HUES6 (cell line): ENCODE data around the gene TLCD5.

ENCODE experiments used
- H3K27ac ChIP-seq: 2 replicates; pipeline ENCODE4 v1.7.0; 2013; ENCODE audit warnings: low read depth, mild to moderate bottlenecking, low read length, inconsistent platforms
- H3K27me3 ChIP-seq: 2 replicates; pipeline ENCODE4 v1.6.1; 2013; ENCODE audit warnings: low read length; ENCODE audit not compliant: control insufficient read depth, insufficient read depth
- H3K36me3 ChIP-seq: 2 replicates; pipeline ENCODE4 v1.6.1; 2013; ENCODE audit warnings: low read length; ENCODE audit not compliant: control insufficient read depth, insufficient read depth
- H3K4me1 ChIP-seq: 2 replicates; pipeline ENCODE4 v1.6.1; 2013; ENCODE audit warnings: low read length; ENCODE audit not compliant: control insufficient read depth, insufficient read depth
- H3K4me3 ChIP-seq: 2 replicates; pipeline ENCODE4 v1.5.1; 2013; ENCODE audit warnings: low read depth, low read length
- H3K9ac ChIP-seq: one replicate; pipeline ENCODE4 v1.6.1; 2013; ENCODE audit warnings: mild to moderate bottlenecking, low read length
- H3K9me3 ChIP-seq: 2 replicates; pipeline ENCODE4 v1.6.1; 2013; ENCODE audit warnings: low read depth, low read length; ENCODE audit not compliant: control insufficient read depth, insufficient read depth

Gene TLCD5

DNA sequence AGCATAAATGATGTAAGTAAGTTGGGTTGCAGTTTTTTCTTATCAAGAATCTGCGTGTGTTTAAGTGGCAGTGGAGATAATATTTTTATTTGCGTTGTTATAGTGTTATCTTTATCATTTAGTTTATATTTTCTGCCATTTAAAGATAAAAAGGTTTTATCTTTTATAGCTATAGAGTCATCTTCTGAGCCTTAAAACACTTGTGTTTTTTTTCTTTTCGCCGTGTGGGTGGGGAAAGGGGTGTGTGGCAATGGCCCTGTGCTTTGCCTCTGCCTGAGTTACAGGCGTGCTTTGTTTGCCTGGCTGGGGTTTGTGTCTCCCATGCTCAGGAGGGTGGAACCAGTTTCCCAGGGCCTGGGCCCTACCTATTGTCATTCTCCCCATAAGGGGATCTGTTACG, 27.3 kb downstream of the TLCD5 start:
- no peak overlapping the region for H3K4me3 ChIP-seq
- H3K27me3 ChIP-seq = no peaks in the 10 kb centered on the region
- H3K36me3 ChIP-seq = no peaks in the 10 kb centered on the region
- no peaks in the 10 kb centered on the region for H3K9me3 ChIP-seq
- peaks cover 11% of the 10 kb centered on the region; the same call in 1 of the 2 replicates for H3K4me1 ChIP-seq
- H3K9ac ChIP-seq = no peak overlapping the region
- H3K27ac ChIP-seq = no peak overlapping the region

GRCh38 chr11:120354068-120354467, 29.0 kb downstream of the TLCD5 start:
- no peak overlapping the region for H3K27ac ChIP-seq
- H3K4me3 ChIP-seq = no peak overlapping the region
- no peaks in the 10 kb centered on the region for H3K36me3 ChIP-seq
- no peaks in the 10 kb centered on the region for H3K27me3 ChIP-seq
- no peaks in the 10 kb centered on the region for H3K9me3 ChIP-seq
- H3K9ac ChIP-seq = no peak overlapping the region
- peaks cover 11% of the 10 kb centered on the region; the same call in 1 of the 2 replicates for H3K4me1 ChIP-seq

- no peak overlapping the region for H3K9ac ChIP-seq
- no peak overlapping the region for H3K27ac ChIP-seq
- no peak overlapping the region for H3K4me3 ChIP-seq
- H3K9me3 ChIP-seq = no peaks in the 10 kb centered on the region
- H3K27me3 ChIP-seq = no peaks in the 10 kb centered on the region
- no peaks in the 10 kb centered on the region for H3K36me3 ChIP-seq
- H3K4me1 ChIP-seq = peaks cover 11% of the 10 kb centered on the region; the same call in 1 of the 2 replicates
Measured at GRCh38 chr11:120354779-120355178, 29.7 kb downstream of the TLCD5 start.

- no peaks in the 10 kb centered on the region for H3K36me3 ChIP-seq
- H3K4me3 ChIP-seq = no peak overlapping the region
- H3K4me1 ChIP-seq = peaks cover 10% of the 10 kb centered on the region; the same call in 1 of the 2 replicates
- no peak overlapping the region for H3K9ac ChIP-seq
- H3K27me3 ChIP-seq = no peaks in the 10 kb centered on the region
- 0 out of 2 replicates have a peak, but pooled peaks cover 4% of the 10 kb centered on the region for H3K9me3 ChIP-seq
- no peak overlapping the region for H3K27ac ChIP-seq
Measured at GRCh38 chr11:120357620-120358019, 32.5 kb downstream of the TLCD5 start.

DNA sequence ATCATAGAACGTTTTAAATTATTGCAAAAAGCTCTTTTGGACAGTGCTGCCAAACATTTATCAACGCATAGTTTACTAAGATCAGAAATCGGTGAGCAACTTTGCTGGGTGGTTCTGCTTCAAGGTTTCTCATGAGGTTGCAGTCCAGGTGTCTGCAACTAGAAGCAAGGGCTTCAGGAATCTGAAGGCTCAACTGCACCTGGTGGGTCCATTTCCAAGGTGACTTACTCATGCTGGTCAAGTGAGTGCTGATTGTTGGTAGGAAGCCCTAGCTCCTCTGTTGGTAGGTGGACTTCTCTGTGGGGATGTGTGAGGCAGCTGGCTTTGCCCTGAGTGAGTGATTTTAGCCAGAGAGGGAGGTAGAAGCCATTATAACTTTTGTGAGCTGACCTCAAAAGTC, 33.6 kb downstream of the TLCD5 start:
- H3K27ac ChIP-seq = no peak overlapping the region
- H3K27me3 ChIP-seq = no peaks in the 10 kb centered on the region
- H3K4me3 ChIP-seq = no peak overlapping the region
- H3K9me3 ChIP-seq = 0 out of 2 replicates have a peak, but pooled peaks cover 4% of the 10 kb centered on the region
- H3K36me3 ChIP-seq = no peaks in the 10 kb centered on the region
- H3K4me1 ChIP-seq = peaks cover 7% of the 10 kb centered on the region; the same call in 1 of the 2 replicates
- no peak overlapping the region for H3K9ac ChIP-seq

DNA sequence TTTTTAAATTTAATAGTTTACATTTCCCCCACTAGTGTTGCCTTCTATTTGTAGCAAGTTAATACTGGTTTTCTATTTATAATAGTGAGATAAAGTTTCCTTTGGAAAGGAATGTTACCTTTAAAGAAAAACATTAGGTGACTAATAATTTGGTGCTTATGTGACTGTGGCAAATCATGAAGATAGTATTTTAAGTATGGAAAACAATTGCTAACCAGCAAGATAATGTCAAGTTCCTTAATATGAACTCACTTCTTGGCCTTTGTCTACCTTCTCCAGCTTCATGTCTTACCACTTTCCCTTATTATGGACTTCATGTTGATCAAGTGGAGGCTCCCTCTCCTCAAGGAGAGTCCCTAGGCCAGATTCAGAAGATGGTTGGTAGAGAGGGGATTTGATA, 38.3 kb downstream of the TLCD5 start:
- Histone ChIP-seq H3K4me3 (no peak overlapping the region), H3K27ac (no peak overlapping the region), H3K9me3 (0 out of 2 replicates have a peak, but pooled peaks cover 4% of the 10 kb centered on the region)

DNA sequence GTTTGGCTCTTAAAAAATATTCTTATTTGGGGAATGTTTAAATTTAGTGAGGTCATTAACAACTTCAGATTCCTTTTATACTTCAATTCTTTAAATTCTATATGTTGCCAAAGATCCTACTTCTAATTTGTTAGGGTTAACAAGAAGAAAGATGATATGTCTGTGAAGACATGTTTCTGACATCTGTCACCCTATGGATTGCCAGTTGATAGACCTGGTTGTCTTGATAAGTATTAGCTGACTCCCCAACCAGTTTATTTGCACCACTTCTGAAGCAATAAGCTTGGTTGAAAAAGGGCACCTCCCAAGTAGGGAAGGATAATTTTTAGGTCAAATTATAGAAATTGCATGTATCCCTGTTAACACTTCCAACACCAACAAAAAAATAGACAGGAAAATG, 40.4 kb downstream of the TLCD5 start:
- H3K27ac ChIP-seq = no peak overlapping the region
- H3K4me3 ChIP-seq = no peak overlapping the region
- H3K9me3 ChIP-seq = 0 out of 2 replicates have a peak, but pooled peaks cover 2% of the 10 kb centered on the region
- no peak overlapping the region for H3K9ac ChIP-seq
- no peaks in the 10 kb centered on the region for H3K27me3 ChIP-seq
- H3K4me1 ChIP-seq = peaks cover 4% of the 10 kb centered on the region; the same call in 1 of the 2 replicates
- H3K36me3 ChIP-seq = no peaks in the 10 kb centered on the region

More for the DNA sequence above, 38.3 kb downstream of the TLCD5 start:
- no peaks in the 10 kb centered on the region for H3K36me3 ChIP-seq
- no peaks in the 10 kb centered on the region for H3K27me3 ChIP-seq
- no peak overlapping the region for H3K9ac ChIP-seq
- H3K4me1 ChIP-seq = no peaks in the 10 kb centered on the region

- Histone ChIP-seq H3K4me1 (peaks cover 11% of the 10 kb centered on the region; the same call in 1 of the 2 replicates), H3K27me3 (no peaks in the 10 kb centered on the region)
Measured at GRCh38 chr11:120372296-120372695, 47.2 kb downstream of the TLCD5 start.

DNA sequence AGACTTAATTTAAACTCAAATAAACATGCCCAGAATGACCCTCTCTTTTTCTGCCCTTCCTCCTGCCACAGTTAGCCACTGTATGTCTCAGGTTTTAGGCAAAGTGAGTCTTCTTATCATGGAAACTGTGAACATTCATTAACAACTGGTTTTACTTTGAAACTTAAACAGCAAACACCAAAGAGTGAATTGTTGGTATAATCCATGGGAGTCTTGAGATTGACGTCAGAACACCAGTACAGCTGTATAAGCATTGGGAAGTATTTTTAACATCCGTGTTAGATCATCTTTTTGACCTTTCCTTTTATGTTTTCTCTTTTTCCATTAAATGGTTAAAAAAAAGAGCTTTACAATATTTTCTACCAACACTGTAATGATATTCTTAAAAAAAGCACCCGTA, 50.0 kb downstream of the TLCD5 start:
- Histone ChIP-seq H3K4me1 (peaks cover 11% of the 10 kb centered on the region; the same call in 1 of the 2 replicates), H3K36me3 (no peaks in the 10 kb centered on the region), H3K9me3 (peaks cover 19% of the 10 kb centered on the region), H3K27me3 (no peaks in the 10 kb centered on the region), H3K4me3 (no peak overlapping the region), H3K9ac (no peak overlapping the region), H3K27ac (no peak overlapping the region)

More at GRCh38 chr11:120372296-120372695, 47.2 kb downstream of the TLCD5 start:
- no peaks in the 10 kb centered on the region for H3K36me3 ChIP-seq
- H3K4me3 ChIP-seq = no peak overlapping the region
- no peak overlapping the region for H3K9ac ChIP-seq
- no peak overlapping the region for H3K27ac ChIP-seq
- peaks cover 4% of the 10 kb centered on the region; the same call in 1 of the 2 replicates for H3K9me3 ChIP-seq

DNA sequence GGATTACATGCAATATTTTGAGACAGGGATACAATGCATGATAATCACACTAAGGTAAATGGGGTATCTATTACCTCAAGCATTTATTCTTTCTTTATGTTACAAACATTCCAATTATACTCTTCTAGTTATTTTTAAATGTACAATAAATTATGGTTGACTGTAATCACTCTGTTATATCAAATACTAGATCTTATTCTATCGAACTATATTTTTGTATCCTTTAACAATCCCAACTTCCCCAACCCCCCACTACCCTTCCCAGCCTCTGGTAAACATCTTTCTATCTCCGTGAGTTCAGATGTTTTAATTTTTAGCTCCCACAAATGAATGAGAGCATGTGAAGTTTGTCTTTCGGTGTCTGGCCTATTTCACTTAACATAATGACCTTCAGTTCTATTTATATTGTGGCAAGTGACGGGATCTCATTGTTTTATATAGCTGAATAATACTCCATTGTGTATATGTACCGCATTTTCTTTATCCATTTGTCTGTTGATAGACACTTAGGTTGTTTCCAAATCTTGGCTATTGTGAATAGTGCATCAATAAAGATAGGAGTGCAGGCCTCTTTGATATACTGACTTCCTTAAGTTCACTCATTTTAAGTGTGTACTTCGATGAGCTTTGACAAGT, 51.6 kb downstream of the TLCD5 start:
- H3K36me3 ChIP-seq = no peaks in the 10 kb centered on the region
- H3K4me1 ChIP-seq = peaks cover 5% of the 10 kb centered on the region; the same call in 1 of the 2 replicates
- no peak overlapping the region for H3K4me3 ChIP-seq
- no peak overlapping the region for H3K9ac ChIP-seq
- H3K9me3 ChIP-seq = peaks cover 30% of the 10 kb centered on the region
- no peak overlapping the region for H3K27ac ChIP-seq
- H3K27me3 ChIP-seq = no peaks in the 10 kb centered on the region

DNA sequence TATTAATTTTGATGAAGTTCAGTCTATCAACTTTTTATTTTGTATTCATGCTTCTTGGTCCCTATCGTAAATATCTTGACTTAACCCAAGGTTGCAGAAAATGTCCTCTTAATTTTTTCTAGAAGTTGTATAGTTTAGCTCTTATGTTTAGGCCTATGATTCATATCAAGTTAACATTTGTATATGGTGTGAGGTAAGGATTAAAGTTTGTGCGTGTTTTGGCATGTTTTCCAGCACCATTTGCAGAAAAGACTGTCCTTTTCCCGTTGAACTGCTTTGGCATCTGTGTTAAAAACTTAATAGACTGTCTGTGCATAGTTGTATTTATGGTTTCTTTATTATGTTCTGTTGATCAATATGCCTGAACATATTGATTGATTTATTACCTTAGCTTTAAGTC, 53.4 kb downstream of the TLCD5 start:
- Histone ChIP-seq H3K9me3 (peaks cover 43% of the 10 kb centered on the region), H3K9ac (no peak overlapping the region), H3K36me3 (no peaks in the 10 kb centered on the region), H3K27ac (no peak overlapping the region), H3K27me3 (no peaks in the 10 kb centered on the region), H3K4me3 (no peak overlapping the region), H3K4me1 (peaks cover 5% of the 10 kb centered on the region; the same call in 1 of the 2 replicates)
